IMR-90 (cell line): ENCODE data around the gene INA. TPM values are rescaled to one million over a fixed set of nuclear protein-coding genes. Genes with fewer than 3 reads are reported as not detected.
A peak's percentile ranks its signal among the peaks of the same experiment; 100 is the strongest.

Experiments used
- ATAC-seq: fragments of 200-7000 bp; cut with Tn5 transposase; 2 replicates; pipeline ENCODE4 v1.9.1; 2020; ENCODE audit warnings: low read depth, mild to moderate bottlenecking, moderate library complexity
- BruUV-seq: library from RNA; stranded (reverse); fragments of 400-500 nt; replicated peaks from 2 replicates; lab custom pipeline; 2021; lab: Mats Ljungman, UMichigan
- CTCF ChIA-PET: fragments of 300-600 bp; formaldehyde crosslinking; extraction: SDS; loops from one replicate; lab custom pipeline; 2021; ENCODE audit warnings: antibody characterized with exemption; lab: Yijun Ruan, JAX
- POLR2A ChIA-PET: fragments of 300-600 bp; sonication (Branson Sonifier 250); formaldehyde crosslinking; loops from one replicate; lab custom pipeline; 2022; ENCODE audit warnings: antibody characterized with exemption; ENCODE audit not compliant: unreplicated experiment; lab: Charles Lee
- DNase-seq: peaks from one replicate; pipeline ENCODE4 v3.0.0; 2013
- H2AFZ ChIP-seq: replicated peaks from 2 replicates; pipeline ENCODE3; 2013; ENCODE audit warnings: low read length, mild to moderate bottlenecking; ENCODE audit not compliant: poor library complexity
- H2AK5ac ChIP-seq: 2 replicates; pipeline ENCODE4 v1.6.1; 2013; ENCODE audit warnings: low read depth, low read length, inconsistent platforms
- H2AK9ac ChIP-seq: replicated peaks from 2 replicates; pipeline ENCODE3; 2013; ENCODE audit warnings: mild to moderate bottlenecking, low read depth, low read length, moderate library complexity; ENCODE audit not compliant: poor library complexity
- H2BK120ac ChIP-seq: 2 replicates; pipeline ENCODE4 v1.6.1; 2013; ENCODE audit warnings: low read depth, low read length, inconsistent platforms
- H2BK15ac ChIP-seq: 3 replicates; pipeline ENCODE4 v1.6.1; 2013; ENCODE audit warnings: low read depth, low read length, inconsistent platforms
- H2BK20ac ChIP-seq: 2 replicates; pipeline ENCODE4 v1.6.1; 2013; ENCODE audit warnings: low read depth, mild to moderate bottlenecking, inconsistent platforms, low read length, moderate library complexity
- H2BK5ac ChIP-seq: 2 replicates; pipeline ENCODE4 v1.6.1; 2013; ENCODE audit warnings: mild to moderate bottlenecking, low read depth, low read length, inconsistent platforms; ENCODE audit not compliant: poor library complexity, severe bottlenecking
- H3K14ac ChIP-seq: replicated peaks from 2 replicates; pipeline ENCODE4 v1.6.1; 2013; ENCODE audit warnings: low read depth, low read length, inconsistent platforms
- H3K18ac ChIP-seq: 2 replicates; pipeline ENCODE4 v1.6.1; 2013; ENCODE audit warnings: low read depth, low read length, control low read depth
- H3K23ac ChIP-seq: 2 replicates; pipeline ENCODE4 v1.6.1; 2013; ENCODE audit warnings: low read depth, low read length, inconsistent platforms
- H3K27ac ChIP-seq: 2 replicates; pipeline ENCODE4 v1.5.1; 2013; ENCODE audit warnings: mild to moderate bottlenecking, control low read depth, low read length; ENCODE audit not compliant: insufficient read depth
- H3K27me3 ChIP-seq: 2 replicates; pipeline ENCODE4 v1.6.1; 2013; ENCODE audit warnings: low read length; ENCODE audit not compliant: control insufficient read depth, insufficient read depth
- H3K36me3 ChIP-seq: 2 replicates; pipeline ENCODE4 v1.6.1; 2013; ENCODE audit warnings: low read length, mixed read lengths; ENCODE audit not compliant: control insufficient read depth, insufficient read depth
- H3K4ac ChIP-seq: 2 replicates; pipeline ENCODE4 v1.6.1; 2013; ENCODE audit warnings: low read depth, low read length, inconsistent platforms
- H3K4me1 ChIP-seq: 2 replicates; pipeline ENCODE4 v1.6.1; 2013; ENCODE audit warnings: low read length, mixed read lengths; ENCODE audit not compliant: control insufficient read depth, insufficient read depth
- H3K4me2 ChIP-seq: 2 replicates; pipeline ENCODE4 v1.6.1; 2013; ENCODE audit warnings: low read depth, mild to moderate bottlenecking, control low read depth, low read length, moderate library complexity
- H3K4me3 ChIP-seq: 2 replicates; pipeline ENCODE4 v1.5.1; 2013; ENCODE audit warnings: low read depth, mild to moderate bottlenecking, control low read depth, low read length, moderate library complexity; ENCODE audit not compliant: insufficient read depth
- H3K56ac ChIP-seq: 2 replicates; pipeline ENCODE4 v1.6.1; 2013; ENCODE audit warnings: low read length, inconsistent platforms; ENCODE audit not compliant: insufficient read depth; ENCODE audit errors: extremely low read depth
- H3K79me1 ChIP-seq, 2 experiments: 2 replicates each; pipeline ENCODE4 v1.6.1; 2013; ENCODE audit warnings: low read length in 2 of 2, inconsistent platforms in 1 of 2, low read depth in 1 of 2
- H3K9ac ChIP-seq: 2 replicates; pipeline ENCODE4 v1.6.1; 2013; ENCODE audit warnings: low read depth, low read length, control low read depth
- H3K9me1 ChIP-seq: 2 replicates; pipeline ENCODE4 v1.6.1; 2013; ENCODE audit warnings: low read length, inconsistent platforms; ENCODE audit not compliant: insufficient read depth
- H3K9me3 ChIP-seq: 2 replicates; pipeline ENCODE4 v1.6.1; 2013; ENCODE audit warnings: low read length; ENCODE audit not compliant: control insufficient read depth, insufficient read depth
- H4K20me1 ChIP-seq: 2 replicates; pipeline ENCODE4 v1.6.1; 2013; ENCODE audit warnings: low read length, inconsistent platforms; ENCODE audit not compliant: insufficient read depth
- H4K5ac ChIP-seq: 2 replicates; pipeline ENCODE4 v1.6.1; 2013; ENCODE audit warnings: mild to moderate bottlenecking, low read depth, low read length, control low read depth
- H4K8ac ChIP-seq, 2 experiments: 2 replicates each; pipeline ENCODE4 v1.6.1; 2013; ENCODE audit warnings: low read depth in 2 of 2, low read length in 2 of 2, control low read depth in 1 of 2, inconsistent platforms in 1 of 2
- H4K91ac ChIP-seq: 2 replicates; pipeline ENCODE4 v1.6.1; 2013; ENCODE audit warnings: low read depth, low read length, inconsistent platforms; ENCODE audit not compliant: insufficient read depth
- ELK1 ChIP-seq: fragments of 150-350 bp; IDR thresholded peaks from 2 replicates; pipeline ENCODE4 v1.6.1; 2016; ENCODE audit warnings: low read depth, mild to moderate bottlenecking, low read length, moderate library complexity, borderline replicate concordance
- FOS ChIP-seq: fragments of 150-350 bp; IDR thresholded peaks from 2 replicates; pipeline ENCODE4 v1.6.1; 2016; ENCODE audit warnings: low read depth, low read length
- MAZ ChIP-seq: IDR thresholded peaks from 2 replicates; pipeline ENCODE4 v1.6.1; 2012; ENCODE audit warnings: low read depth, mild to moderate bottlenecking, low read length, improper control_type of control experiment, moderate library complexity, borderline replicate concordance
- POLR2A ChIP-seq: IDR thresholded peaks from 2 replicates; pipeline ENCODE4 v1.6.1; 2012; ENCODE audit warnings: mild to moderate bottlenecking, low read depth, low read length
- WGBS, 2 experiments: methylation state at CpG; one replicate each; pipeline versions ENCODE4 v1.1.5 to v1.1.7; 2013; ENCODE audit warnings: missing lambda C conversion rate in 2 of 2; ENCODE audit not compliant: insufficient read length in 1 of 2; ENCODE audit errors: extremely low coverage in 2 of 2; 5-methylcytosine and 5-hydroxymethylcytosine counted together
- dilution Hi-C: fragments of 300-500 bp; cut with HindIII; formaldehyde crosslinking; loops from one replicate; pipeline ENCODE4 v1.14.3; 2018; ENCODE audit warnings: low sequenced_read_pairs; ENCODE audit not compliant: unreplicated experiment
- in situ Hi-C: fragments of 300-500 bp; cut with MboI; formaldehyde crosslinking; loops from 3 replicates; pipeline ENCODE4 v1.14.3; 2019; ENCODE audit warnings: low sequenced_read_pairs, inconsistent platforms, mixed read lengths
- intact Hi-C: fragments of 100-400 bp; cut with micrococcal nuclease; formaldehyde crosslinking; loops from 2 replicates; pipeline ENCODE4 v1.10.0; 2022
- polyA plus RNA-seq, 3 experiments: library from polyadenylated mRNA; depleted of rRNA; stranded (reverse); fragments of >200 nt; gene quantifications; 2 replicates each; pipeline ENCODE4 v1.2.3, GENCODE V29; 2012; ENCODE audit warnings: low replicate concordance in 1 of 3
- total RNA-seq: library from RNA; depleted of rRNA; stranded (reverse); fragments of >200 nt; gene quantifications from 2 replicates; pipeline ENCODE4 v1.2.3, GENCODE V29; 2012

Gene INA
- total and polyA plus RNA-seq, 2 of the 4 experiments (the other 2 are of a cell fraction): 4.5 to 7.5 TPM

DNA sequence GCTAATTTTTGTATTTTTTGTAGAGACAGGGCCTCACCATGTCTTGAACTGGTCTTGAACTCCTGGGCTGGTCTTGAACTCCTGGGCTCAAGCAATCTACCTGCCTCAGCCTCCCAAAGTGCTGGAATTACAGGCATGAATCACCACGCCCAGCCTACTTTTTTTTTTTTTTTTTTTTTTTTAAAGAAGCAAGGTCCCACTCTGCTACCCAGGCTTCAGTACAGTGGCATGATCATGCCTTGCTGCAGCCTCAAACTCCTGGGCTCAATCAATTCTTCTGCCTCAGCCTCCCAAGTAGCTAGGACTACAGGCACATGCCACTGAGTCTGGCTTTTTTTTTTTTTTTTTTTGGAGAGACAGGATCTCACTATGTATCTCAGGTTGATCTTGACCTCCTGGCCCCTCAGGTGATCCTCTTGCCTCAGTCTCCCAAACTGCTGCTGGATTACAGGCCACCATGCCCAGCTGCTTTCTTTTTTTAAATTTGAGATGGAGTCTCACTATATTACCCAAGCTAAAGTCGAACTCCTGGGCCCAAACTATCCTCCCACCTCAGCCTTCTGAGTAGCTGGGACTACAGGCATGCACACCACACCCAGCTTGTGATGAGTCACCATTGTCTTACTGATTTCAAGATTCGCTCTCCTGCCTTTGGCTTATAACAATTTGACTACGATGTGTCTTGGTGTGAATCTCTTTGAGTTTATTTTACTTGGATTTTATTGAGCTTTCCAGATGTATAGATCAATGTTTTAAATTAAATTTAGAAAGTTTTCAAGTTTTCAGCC lies 22.2 kb upstream of the INA start:
- ATAC-seq (no peak), DNase-seq (peak; percentile 40)
- H3K79me1 ChIP-seq: no peaks in the 10 kb centered on the region
- no peak overlapping the region for H3K4me2 ChIP-seq
- no peak overlapping the region for H3K9ac ChIP-seq
- no peak overlapping the region for H3K27ac ChIP-seq
- no peak overlapping the region for H4K5ac ChIP-seq
- ChIA-PET CTCF (no interaction called here), POLR2A (interaction anchor here (0.6 kb wide), 1 partner anchor 48 kb away, joined by 7 read pairs; no protein-coding TSS in a partner anchor)
- H3K23ac ChIP-seq: no peak overlapping the region
- no peak overlapping the region for H3K56ac ChIP-seq
- dilution Hi-C loops (no loop called here), intact Hi-C loops (no loop called here), in situ Hi-C loops (no loop called here)
- BruUV-seq: no TSS peak
- no peaks in the 10 kb centered on the region for H4K20me1 ChIP-seq
- no peak overlapping the region for H3K4ac ChIP-seq
- no peak overlapping the region for H2AK5ac ChIP-seq
- 0 out of 2 replicates have a peak, but pooled peaks cover 3% of the 10 kb centered on the region for H3K9me1 ChIP-seq
- no peaks in the 10 kb centered on the region for H3K4me1 ChIP-seq
- H2BK20ac ChIP-seq: no peak overlapping the region
- no peak overlapping the region for H2BK15ac ChIP-seq
- TF ChIP-seq POLR2A: no peak
- TF ChIP-seq MAZ: no peak
- TF ChIP-seq FOS: peak; percentile 39; the same call in 1 of the 2 replicates
- no peak for TF ChIP-seq ELK1
- H3K36me3 ChIP-seq: no peaks in the 10 kb centered on the region
- H3K4me3 ChIP-seq: no peak overlapping the region
- H3K18ac ChIP-seq: no peak overlapping the region
- no CpG with 5 or more reads among the region's 4 CpGs for WGBS, 2 experiments
- H3K14ac ChIP-seq: no peak overlapping the region
- H2AFZ ChIP-seq: no peak overlapping the region
- no peak overlapping the region for H2BK120ac ChIP-seq
- H4K91ac ChIP-seq: no peak overlapping the region
- H2AK9ac ChIP-seq: no peak overlapping the region
- no peak overlapping the region for H4K8ac ChIP-seq
- no peaks in the 10 kb centered on the region for H3K27me3 ChIP-seq
- no peak overlapping the region for H2BK5ac ChIP-seq
- 0 out of 2 replicates have a peak, but pooled peaks cover 2% of the 10 kb centered on the region for H3K9me3 ChIP-seq
